ENCODE measurements around the gene C1orf53. TPM values are rescaled to one million over a fixed set of nuclear protein-coding genes. Genes with fewer than 3 reads are reported as not detected.
"Not testable (repeated sequence)": the region's sequence is repeated elsewhere in the genome, so short reads cannot be mapped to it uniquely, and the experiment has no call there.

Gene C1orf53
- total RNA-seq: 1 to 10 TPM in 1 of 2 experiments, under 1 TPM in 1; 0.96 to 1.2 TPM

DNA sequence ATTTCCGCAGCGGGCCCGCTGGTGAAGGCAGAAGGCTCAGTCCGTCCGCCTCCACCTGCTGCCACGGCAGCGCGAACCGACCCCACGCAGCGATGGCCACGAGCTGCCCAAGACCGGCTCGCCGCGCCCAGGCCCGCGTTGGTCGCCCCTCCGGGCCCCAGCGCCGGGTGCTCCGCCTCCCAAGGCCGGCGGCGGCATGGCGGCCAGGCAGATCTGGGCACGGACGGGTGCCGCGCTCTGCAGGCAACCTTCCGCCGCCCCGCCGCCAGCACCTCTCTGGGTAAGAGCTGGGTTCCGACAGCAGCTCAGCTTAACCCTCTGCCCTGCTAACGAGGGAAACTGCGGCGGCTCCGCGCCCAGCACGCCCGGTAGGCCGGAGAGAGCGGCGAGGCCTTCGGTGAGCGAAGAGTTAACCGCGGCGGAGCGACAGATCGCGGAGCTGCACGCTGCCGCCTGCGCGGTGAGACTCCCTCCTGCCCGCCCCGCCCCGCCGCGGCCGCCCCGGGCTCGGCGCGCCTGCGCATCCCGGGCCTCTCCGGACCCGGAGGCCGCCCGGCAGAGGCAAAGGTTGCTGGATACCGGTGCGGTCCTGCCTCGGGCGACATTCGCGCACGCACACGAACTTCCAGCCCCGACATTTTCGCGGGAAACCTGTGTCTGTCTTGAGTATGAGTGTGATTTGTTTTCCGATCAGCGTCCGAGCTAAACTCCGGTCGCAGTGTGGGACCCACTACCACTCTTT, at the start of gene C1orf53:
C1orf53 (plus strand) TSS at position 177 of the 742 bp plus-strand sequence; CDS start at position 197, 20 bp downstream.
- H3K4me3 Mint-ChIP-seq: peak within 1 kb of the TSS; percentile 71
- DNase-seq (peak; percentile 77), ATAC-seq (peak; percentile 95)
- no peaks in the 10 kb centered on the region for H3K9me3 Mint-ChIP-seq
- ChIA-PET CTCF (interaction anchor here (0.7 to 2.7 kb wide), 9 partner anchors 9 to 382 kb away, joined by 3 to 16 read pairs (median 4); partner anchors contain the start of gene LHX9), POLR2A (interaction anchor here (0.7 to 2.1 kb wide), 7 partner anchors 8 to 127 kb away, joined by 3 to 11 read pairs (median 3); partner anchors contain the start of gene DENND1B)
- no peaks in the 10 kb centered on the region for H3K36me3 Mint-ChIP-seq (ENCODE audit: low read depth)
- H3K27ac Mint-ChIP-seq: peak within 1 kb of the TSS; percentile 88
- H3K4me1 Mint-ChIP-seq (ENCODE audit: low read depth): peaks cover 15% of the 10 kb centered on the region
- peaks cover 48% of the 10 kb centered on the region for H3K27me3 Mint-ChIP-seq
- TF ChIP-seq CTCF (IDR thresholded peaks at IDR 0.05): no peak
- intact Hi-C loops (cut with micrococcal nuclease): no loop called here

DNA sequence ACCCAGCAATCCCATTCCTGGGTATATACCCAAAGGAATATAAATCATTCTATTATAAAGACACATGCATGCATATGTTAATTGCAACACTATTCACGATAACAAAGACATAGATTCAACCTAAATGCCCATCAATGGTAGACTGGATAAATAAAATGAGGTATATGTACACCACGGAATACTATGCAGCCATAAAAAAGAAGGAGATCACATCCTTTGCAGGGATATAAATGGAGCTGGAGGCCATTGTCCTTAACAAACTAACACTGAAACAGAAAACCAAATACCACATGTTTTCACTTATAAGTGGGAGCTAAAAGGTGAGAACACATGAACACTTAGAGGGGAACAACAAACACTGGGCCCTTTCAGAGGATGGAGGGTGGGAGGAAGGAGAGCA, 46.7 kb upstream of the C1orf53 start:
- ATAC-seq; DNase-seq; H3K4me1 Mint-ChIP-seq (ENCODE audit: low read depth); H3K36me3 Mint-ChIP-seq (ENCODE audit: low read depth); H3K4me3 Mint-ChIP-seq; H3K27me3 Mint-ChIP-seq; H3K9me3 Mint-ChIP-seq; H3K27ac Mint-ChIP-seq; intact Hi-C loops (cut with micrococcal nuclease): not testable (repeated sequence)
- CTCF ChIA-PET: interaction anchor here (0.8 to 1.2 kb wide), 2 partner anchors 47 to 241 kb away, joined by 3 read pairs; partner anchors contain the start of gene C1orf53
- POLR2A ChIA-PET: interaction anchor here (1.1 kb wide), 1 partner anchor 265 kb away, joined by 3 read pairs; no protein-coding TSS in a partner anchor

DNA sequence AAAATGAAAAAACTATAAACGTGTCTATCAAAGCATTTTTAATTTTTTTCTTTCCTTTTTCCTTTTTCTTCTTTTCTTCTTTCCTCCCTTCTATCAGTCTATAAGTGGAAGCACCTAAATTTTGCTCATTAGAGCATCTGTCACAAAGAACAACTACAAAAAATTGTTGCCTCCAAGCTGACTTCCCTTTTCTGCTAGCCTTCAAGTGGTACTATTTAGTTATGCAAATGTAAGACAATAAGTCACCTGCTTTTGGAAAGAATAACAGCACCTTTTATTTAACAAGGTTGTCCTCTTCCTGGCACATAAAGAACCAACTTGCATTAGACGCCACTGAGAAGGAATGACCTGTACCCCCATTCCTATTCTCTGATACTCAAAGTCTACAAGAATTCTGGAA, 45.0 kb upstream of the C1orf53 start:
- Mint-ChIP-seq H3K27me3 (no peaks in the 10 kb centered on the region), H3K27ac (no peak overlapping the region), H3K9me3 (no peaks in the 10 kb centered on the region), H3K36me3 (ENCODE audit: low read depth) (no peaks in the 10 kb centered on the region), H3K4me3 (no peak overlapping the region), H3K4me1 (ENCODE audit: low read depth) (no peaks in the 10 kb centered on the region)
- POLR2A ChIA-PET: no interaction called here
- ATAC-seq (no peak), DNase-seq (no peak)
- intact Hi-C loops (cut with micrococcal nuclease): no loop called here
- CTCF ChIA-PET: interaction anchor here (2.5 kb wide), 1 partner anchor 12 kb away, joined by 14 read pairs; no protein-coding TSS in a partner anchor
- no peak for TF ChIP-seq CTCF (IDR thresholded peaks at IDR 0.05)

DNA sequence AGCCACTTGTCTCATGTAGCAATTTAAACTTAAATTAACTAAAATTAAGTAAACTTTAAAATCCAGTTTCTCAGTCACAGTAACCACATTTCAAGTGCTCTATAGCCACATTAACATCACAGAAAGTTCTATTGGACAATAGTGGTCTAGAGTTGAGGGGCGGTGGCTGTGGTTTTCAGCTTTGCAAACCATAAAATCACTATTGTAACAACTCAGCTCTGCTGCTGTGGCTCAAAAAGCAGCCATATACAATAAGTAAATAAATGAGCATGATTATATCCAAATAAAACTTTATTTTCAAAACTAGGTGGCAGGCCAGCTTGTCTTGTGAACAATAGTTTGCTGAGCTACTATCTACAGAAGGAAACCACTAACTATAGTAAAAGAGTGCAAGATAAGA, 43.4 kb upstream of the C1orf53 start:
- intact Hi-C loops (cut with micrococcal nuclease): no loop called here
- ATAC-seq: no peak
- CTCF ChIA-PET: interaction anchor here (2.5 kb wide), 1 partner anchor 10 kb away, joined by 14 read pairs; no protein-coding TSS in a partner anchor

GRCh38 chr1:197862221-197862620, 40.2 kb upstream of the C1orf53 start:
- intact Hi-C loops (cut with micrococcal nuclease): no loop called here
- POLR2A ChIA-PET: no interaction called here
- Mint-ChIP-seq H3K4me3 (no peak overlapping the region), H3K9me3 (no peaks in the 10 kb centered on the region), H3K27me3 (peaks cover 1% of the 10 kb centered on the region), H3K36me3 (ENCODE audit: low read depth) (no peaks in the 10 kb centered on the region), H3K4me1 (ENCODE audit: low read depth) (no peaks in the 10 kb centered on the region), H3K27ac (no peak overlapping the region)
- no peak for TF ChIP-seq CTCF (IDR thresholded peaks at IDR 0.05)
- no peak for DNase-seq
- CTCF ChIA-PET: no interaction called here
- no peak for ATAC-seq

More for the DNA sequence above, 43.4 kb upstream of the C1orf53 start:
- no peaks in the 10 kb centered on the region for H3K36me3 Mint-ChIP-seq (ENCODE audit: low read depth)
- no peaks in the 10 kb centered on the region for H3K4me1 Mint-ChIP-seq (ENCODE audit: low read depth)
- POLR2A ChIA-PET: no interaction called here
- no peak for TF ChIP-seq CTCF (IDR thresholded peaks at IDR 0.05)
- no peaks in the 10 kb centered on the region for H3K27me3 Mint-ChIP-seq
- no peaks in the 10 kb centered on the region for H3K9me3 Mint-ChIP-seq
- no peak for DNase-seq
- no peak overlapping the region for H3K27ac Mint-ChIP-seq
- no peak overlapping the region for H3K4me3 Mint-ChIP-seq
